ENCODE measurements around the gene TMEM80.

DNA sequence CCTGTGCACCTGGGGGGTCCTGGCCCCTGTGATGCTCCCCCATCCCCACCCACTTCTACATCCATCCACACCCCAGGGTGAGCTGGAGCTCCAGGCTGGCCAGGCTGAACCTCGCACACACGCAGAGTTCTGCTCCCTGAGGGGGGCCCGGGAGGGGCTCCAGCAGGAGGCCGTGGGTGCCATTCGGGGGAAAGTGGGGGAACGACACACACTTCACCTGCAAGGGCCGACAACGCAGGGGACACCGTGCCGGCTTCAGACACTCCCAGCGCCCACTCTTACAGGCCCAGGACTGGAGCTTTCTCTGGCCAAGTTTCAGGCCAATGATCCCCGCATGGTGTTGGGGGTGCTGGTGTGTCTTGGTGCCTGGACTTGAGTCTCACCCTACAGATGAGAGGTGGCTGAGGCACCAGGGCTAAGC, 31.7 kb downstream of the TMEM80 start:
- TF ChIP-seq, protein P1, sequence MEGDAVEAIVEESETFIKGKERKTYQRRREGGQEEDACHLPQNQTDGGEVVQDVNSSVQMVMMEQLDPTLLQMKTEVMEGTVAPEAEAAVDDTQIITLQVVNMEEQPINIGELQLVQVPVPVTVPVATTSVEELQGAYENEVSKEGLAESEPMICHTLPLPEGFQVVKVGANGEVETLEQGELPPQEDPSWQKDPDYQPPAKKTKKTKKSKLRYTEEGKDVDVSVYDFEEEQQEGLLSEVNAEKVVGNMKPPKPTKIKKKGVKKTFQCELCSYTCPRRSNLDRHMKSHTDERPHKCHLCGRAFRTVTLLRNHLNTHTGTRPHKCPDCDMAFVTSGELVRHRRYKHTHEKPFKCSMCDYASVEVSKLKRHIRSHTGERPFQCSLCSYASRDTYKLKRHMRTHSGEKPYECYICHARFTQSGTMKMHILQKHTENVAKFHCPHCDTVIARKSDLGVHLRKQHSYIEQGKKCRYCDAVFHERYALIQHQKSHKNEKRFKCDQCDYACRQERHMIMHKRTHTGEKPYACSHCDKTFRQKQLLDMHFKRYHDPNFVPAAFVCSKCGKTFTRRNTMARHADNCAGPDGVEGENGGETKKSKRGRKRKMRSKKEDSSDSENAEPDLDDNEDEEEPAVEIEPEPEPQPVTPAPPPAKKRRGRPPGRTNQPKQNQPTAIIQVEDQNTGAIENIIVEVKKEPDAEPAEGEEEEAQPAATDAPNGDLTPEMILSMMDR (IDR thresholded peaks at IDR 0.05) = no peak
- TF ChIP-seq POLR2A (IDR thresholded peaks at IDR 0.05) = no peak

All from adrenal gland (tissue), 5 donors.